Mammary epithelial cell (primary cell): Measurements from ENCODE around the gene HAUS1.

Source experiments
- CTCF ChIP-seq, 2 donors: IDR thresholded peaks in 1 of 2; conservative IDR thresholded peaks in 1 of 2; 2 replicates each; pipeline ENCODE4 v1.5.1; 2011 to 2012; ENCODE audit warnings: inconsistent platforms in 2 of 2, low read length in 2 of 2, mild to moderate bottlenecking in 2 of 2, control low read depth in 1 of 2, low read depth in 1 of 2; ENCODE audit not compliant: insufficient read depth in 1 of 2; ENCODE audit errors: extremely low read depth in 1 of 2
- EZH2 ChIP-seq: IDR thresholded peaks from 2 replicates; pipeline ENCODE4 v1.6.1; 2012; ENCODE audit warnings: low read length, inconsistent platforms, borderline replicate concordance

DNA sequence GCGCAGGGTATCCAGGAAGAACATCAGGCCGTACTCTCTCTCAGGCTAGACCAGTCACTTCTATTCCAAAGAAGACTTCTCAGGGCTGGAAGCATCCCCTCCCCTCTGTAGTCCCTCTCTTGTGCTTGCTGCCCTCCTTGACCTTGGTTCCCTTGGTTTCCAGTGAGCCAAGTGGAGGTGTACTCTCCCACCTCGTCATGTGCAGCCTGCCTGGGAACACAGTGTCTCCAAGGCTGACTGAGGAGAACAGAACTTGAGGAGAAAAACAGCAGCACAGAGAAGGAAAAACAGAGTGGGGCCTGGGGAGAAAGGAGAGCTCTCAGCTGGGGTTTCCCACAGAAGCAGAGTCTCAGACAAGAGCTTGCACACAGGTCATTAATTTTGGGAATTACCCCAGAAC, 52.7 kb downstream of the HAUS1 start:
- TF ChIP-seq CTCF (conservative IDR thresholded peaks at IDR 0.05 in 1 of 2, IDR thresholded peaks at IDR 0.05 in 1 of 2; ENCODE audit: extremely low read depth in 1 of 2, insufficient read depth in 1 of 2, low read depth in 1 of 2, low read length in 2 of 2) (no peak), EZH2 (no peak)
